Upper lobe of left lung (tissue), 4 donors: ENCODE measurements around the gene SPATA16.

Experiments used
- EP300 ChIP-seq, 4 donors: sonication (generic); formaldehyde crosslinking; IDR thresholded peaks; one replicate each; pipeline ENCODE4 v1.5.1; 2017; ENCODE audit warnings: antibody characterized with exemption in 4 of 4, control low read depth in 2 of 4
- POLR2A ChIP-seq, 4 donors: fragments of 450-650 bp; IDR thresholded peaks; one replicate each; pipeline ENCODE4 v1.5.1; 2016 to 2017; ENCODE audit warnings: antibody characterized with exemption in 4 of 4, mild to moderate bottlenecking in 2 of 4
- POLR2AphosphoS5 ChIP-seq, 2 donors: sonication (generic); formaldehyde crosslinking; IDR thresholded peaks; one replicate each; pipeline ENCODE4 v1.5.1; 2017; ENCODE audit warnings: antibody characterized with exemption in 2 of 2
- TF ChIP-seq, protein P1 (sequence below), 6 experiments: fragments of 450-650 bp in 4 of 6; fragments of 200-600 bp in 2 of 6; sonication (generic) in 2 of 6; IDR thresholded peaks; one replicate each; pipeline ENCODE4 v1.5.1; 2016 to 2019; ENCODE audit warnings: antibody characterized with exemption in 6 of 6

DNA sequence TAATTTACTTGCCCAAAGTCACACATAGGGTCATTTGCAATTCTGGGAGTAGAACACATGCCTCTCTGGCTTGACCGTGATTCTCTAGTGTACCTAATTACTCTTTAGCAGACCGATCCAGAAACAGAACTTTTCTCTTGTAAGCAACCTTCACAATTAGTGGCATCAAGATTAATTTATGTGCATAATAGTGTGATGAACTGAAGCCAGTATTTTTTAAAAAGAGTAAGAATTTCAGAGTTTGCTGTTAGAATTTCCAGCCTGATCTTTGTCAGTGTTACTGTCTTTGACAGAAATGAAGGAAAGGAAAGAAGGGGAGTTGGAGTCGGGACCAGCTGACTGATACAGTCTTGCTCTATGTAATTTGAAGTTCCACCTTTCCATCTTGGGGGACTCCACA, 137.1 kb downstream of the SPATA16 start:
- TF ChIP-seq, protein P1, sequence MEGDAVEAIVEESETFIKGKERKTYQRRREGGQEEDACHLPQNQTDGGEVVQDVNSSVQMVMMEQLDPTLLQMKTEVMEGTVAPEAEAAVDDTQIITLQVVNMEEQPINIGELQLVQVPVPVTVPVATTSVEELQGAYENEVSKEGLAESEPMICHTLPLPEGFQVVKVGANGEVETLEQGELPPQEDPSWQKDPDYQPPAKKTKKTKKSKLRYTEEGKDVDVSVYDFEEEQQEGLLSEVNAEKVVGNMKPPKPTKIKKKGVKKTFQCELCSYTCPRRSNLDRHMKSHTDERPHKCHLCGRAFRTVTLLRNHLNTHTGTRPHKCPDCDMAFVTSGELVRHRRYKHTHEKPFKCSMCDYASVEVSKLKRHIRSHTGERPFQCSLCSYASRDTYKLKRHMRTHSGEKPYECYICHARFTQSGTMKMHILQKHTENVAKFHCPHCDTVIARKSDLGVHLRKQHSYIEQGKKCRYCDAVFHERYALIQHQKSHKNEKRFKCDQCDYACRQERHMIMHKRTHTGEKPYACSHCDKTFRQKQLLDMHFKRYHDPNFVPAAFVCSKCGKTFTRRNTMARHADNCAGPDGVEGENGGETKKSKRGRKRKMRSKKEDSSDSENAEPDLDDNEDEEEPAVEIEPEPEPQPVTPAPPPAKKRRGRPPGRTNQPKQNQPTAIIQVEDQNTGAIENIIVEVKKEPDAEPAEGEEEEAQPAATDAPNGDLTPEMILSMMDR (IDR thresholded peaks at IDR 0.05) = no peak
- TF ChIP-seq POLR2A (IDR thresholded peaks at IDR 0.05) (no peak), EP300 (IDR thresholded peaks at IDR 0.05) (no peak), POLR2AphosphoS5 (IDR thresholded peaks at IDR 0.05) (no peak)
